Pulmonary artery endothelial cell (primary cell): ENCODE results near the gene KIR3DL2. TPM values are rescaled to one million over a fixed set of nuclear protein-coding genes. Genes with fewer than 3 reads are reported as not detected.
"Not testable (repeated sequence)": the region's sequence is repeated elsewhere in the genome, so short reads cannot be mapped to it uniquely, and the experiment has no call there.

Experiments used
- DNase-seq: peaks from one replicate; pipeline ENCODE4 v3.0.0-alpha.2; 2011; ENCODE audit warnings: low read depth, low spot score
- total RNA-seq: library from RNA; depleted of rRNA; stranded (reverse); fragments of >200 nt; gene quantifications from 2 replicates; pipeline ENCODE4 v1.2.3, GENCODE V29; 2014

Gene KIR3DL2
- total RNA-seq, 1 donor from 2014 or later, result not detected

DNA sequence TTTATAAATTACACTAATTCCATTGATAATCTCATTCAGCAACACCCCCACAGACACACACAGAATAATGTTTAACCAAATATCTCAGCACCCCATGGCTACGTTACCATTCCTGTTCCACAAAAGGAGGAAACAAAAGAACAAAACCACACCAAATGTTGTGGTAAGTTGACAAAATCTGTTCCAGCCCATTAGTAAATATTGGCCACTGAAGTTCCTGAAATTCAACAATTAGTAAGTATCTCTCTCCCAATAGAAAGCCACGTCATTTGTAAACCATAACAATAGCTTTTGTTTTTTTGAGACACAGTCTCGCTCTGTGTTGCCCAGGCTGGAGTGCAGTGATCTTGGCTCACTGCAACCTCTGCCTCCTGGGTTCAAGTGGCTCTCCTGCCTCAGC lies 21.5 kb downstream of the KIR3DL2 start:
- DNase-seq, result no peak

DNA sequence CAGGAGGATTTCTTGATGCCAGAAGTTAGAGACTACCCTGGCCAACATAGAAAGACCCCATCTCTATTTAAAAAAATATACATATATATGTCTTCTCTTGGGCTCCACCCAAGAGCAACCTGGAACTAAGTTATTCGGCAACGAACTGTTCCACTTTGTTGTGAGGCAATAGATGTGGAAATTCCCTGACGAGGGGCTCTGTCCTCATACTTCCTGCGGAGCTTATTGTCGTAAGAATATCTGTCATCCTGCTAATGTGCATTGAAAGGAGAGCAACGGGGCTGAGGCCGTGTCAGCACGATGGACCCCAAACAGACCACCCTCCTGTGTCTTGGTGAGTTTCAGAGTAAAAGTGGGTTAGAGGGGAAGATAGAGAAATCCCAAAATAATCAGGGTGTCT lies 23.7 kb downstream of the KIR3DL2 start, which contains the start of gene FCAR:
TSS of gene FCAR (plus strand) at position 246 of the 400 bp plus-strand sequence. CDS start at position 301, 55 bp downstream.
- no peak for DNase-seq

DNA sequence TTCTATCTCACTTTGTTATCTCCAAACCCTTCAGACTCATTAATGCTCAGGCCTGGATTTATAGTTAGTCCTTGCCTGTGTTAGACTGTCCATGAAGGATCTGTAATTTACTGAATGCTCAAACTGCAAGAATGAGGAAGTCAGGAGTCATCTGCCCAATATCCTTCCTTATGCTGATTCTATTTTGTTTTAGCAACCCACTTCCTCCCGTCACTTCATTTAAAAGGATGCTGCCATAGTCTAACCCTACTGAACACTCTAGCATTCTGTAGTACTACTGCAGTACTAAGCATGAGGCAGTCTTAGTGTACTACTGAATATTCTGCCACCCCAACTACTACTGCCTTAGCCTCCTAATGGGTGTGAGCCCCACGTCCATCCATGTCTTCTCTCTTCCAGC lies 25.3 kb downstream of the KIR3DL2 start:
- DNase-seq, result no peak

DNA sequence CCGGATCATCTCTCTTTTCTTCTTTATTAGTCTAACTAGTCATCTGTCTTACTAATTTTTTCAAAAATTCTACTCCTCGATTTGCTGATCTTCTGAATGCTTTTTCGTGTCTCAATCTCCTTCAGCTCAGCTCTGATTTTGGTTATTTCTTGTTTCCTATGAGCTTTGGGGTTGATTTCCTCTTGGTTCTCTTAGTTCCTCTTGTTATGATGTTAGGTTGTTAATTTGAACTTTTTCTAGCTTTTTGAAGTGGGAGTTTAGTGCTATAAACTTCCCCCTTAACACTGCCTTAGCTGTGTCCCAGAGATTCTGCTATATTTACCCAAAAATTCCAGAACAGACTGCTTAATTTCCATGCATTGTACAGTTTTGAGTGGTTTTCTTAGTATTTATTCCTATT lies 27.2 kb downstream of the KIR3DL2 start:
- no peak for DNase-seq

DNA sequence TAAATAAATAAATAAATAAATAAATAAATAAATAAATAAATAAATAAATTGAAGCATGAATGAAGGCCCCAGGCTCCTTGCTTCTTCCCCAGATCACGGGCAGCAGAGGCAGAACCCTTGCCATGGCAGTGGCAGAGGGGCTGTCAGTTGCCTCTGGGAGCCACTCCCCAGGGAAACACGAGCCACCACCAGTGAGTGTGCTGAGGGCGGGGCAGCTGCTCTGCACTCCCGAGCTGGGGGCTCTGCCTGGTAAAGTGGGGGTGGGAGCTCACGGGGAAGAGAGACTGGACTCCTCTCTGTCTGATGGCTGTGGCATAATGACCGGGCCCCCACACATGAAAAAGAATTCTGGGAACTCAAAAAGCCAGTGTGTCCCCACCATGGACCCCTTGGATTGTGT lies 31.6 kb downstream of the KIR3DL2 start:
- no peak for DNase-seq

DNA sequence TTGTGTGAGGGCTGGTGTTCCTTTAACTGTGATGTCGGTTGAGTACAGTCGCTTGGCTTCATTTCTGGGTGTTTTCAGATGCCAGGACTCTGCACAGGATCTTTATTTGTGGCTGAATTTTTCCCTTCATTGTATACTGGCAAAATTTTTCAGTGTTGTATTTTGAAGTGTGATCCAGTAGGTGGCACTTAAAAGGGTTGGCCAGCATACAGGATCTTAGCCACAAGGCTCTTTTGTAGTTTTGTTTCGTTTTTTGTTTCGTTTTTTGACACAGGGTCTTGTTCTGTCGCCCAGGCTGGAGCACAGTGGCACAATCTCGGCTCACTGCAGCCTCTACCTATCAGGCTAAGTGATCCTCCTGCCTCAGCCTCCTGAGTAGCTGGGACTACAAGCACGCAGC lies 32.5 kb downstream of the KIR3DL2 start:
- DNase-seq, result no peak

DNA sequence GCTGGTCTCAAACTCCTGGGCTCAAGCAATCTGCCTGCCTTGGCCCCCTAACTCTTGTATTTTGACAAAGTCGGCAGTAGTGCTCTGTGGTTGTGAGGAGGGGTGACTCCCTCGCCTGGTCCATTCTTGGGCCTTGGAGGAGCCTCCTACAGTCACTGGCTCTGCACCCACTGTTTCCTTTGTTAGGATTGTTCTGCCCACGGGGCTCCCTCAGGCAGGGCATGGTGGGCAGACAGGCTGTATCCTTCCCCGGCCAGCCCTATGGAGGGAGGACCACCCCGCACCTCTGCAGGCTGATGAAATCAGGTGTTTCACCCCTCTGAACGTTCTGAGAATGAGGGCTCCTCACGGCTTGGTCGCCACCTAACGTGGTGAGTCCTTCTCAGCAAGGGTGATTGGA lies 33.0 kb downstream of the KIR3DL2 start:
- DNase-seq, result no peak

DNA sequence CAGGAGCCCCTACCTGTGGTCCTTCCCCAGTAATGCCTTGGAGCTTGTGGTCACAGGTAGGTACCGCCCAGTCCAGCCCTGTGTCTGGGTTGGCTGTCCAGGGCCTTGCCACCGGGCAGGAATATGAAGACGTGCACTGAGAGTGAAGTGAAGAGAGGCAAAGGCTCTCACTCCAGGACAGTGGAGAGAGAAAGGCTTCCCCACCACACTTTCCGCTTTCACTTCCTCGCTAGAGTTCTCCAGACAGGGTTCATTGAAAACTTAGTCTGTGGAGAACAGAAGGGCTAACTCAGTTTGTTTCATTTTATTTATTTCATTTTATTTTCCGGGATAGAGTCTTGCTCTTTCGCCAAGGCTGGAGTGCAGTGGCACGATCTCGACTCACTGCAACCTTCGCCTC lies 38.0 kb downstream of the KIR3DL2 start:
- no peak for DNase-seq

DNA sequence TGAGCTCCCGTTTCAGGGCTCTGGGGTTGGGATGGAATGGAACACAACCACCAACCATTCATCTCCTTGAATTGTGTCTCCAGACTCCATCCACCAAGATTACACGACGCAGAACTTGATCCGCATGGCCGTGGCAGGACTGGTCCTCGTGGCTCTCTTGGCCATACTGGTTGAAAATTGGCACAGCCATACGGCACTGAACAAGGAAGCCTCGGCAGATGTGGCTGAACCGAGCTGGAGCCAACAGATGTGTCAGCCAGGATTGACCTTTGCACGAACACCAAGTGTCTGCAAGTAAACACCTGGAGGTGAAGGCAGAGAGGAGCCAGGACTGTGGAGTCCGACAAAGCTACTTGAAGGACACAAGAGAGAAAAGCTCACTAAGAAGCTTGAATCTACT lies 39.3 kb downstream of the KIR3DL2 start:
- DNase-seq, result no peak

DNA sequence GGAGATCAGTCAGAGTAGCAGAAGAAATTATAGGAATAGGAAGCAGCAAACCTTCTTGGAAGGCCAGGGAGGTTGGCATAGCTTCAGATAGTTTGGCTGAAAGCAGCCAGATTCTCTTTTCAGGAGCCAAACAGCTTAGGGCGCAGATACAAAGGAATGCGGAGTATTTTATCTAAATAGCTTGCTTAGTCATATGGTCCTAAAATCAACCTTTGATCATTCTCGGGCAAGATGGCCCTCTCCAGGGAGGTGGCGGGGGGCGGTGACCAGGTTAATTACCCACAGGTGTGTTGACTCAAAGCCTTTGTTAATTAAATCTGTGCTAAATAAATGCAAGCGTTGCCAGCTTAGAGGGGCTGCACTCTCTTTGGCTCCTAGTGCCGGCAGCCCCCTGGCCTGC lies 43.2 kb downstream of the KIR3DL2 start:
- no peak for DNase-seq

DNA sequence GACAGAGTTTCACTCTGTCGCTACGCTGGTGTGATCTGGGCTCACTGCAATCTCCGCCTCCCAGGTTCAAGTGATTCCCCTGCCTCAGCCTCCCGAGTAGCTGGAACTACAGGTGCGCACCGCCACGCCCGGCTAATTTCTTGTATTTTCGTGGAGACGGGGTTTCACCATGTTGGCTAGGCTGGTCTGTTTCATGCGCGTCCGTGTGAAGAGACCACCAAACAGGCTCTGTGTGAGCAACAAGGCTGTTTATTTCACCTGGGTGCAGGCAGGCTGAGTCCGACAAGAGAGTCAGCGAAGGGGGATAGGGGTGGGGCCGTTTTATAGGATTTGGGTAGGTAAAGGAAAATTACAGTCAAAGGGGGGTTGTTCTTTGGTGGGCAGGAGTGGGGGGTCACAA lies 43.9 kb downstream of the KIR3DL2 start:
- DNase-seq, result not testable (repeated sequence)

DNA sequence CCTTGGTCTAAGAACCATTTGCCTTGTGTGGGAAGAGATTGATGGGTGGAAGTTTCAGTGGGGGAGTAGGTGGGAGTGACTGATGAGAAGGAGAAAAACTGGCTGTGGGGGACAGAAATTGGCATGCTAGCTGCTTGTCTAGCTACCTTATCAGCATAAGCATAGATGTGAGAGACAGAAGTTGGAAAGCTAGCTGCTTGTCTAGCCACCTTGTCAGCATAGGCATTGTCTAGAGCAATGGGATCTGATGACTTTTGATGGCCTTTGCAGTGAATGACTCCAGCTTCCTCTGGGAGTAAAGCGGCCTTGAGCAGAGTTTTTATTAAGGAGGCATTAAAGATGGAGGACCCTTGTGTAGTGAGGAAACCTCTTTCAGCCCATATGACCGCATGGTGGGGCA lies 45.8 kb downstream of the KIR3DL2 start:
- no peak for DNase-seq

DNA sequence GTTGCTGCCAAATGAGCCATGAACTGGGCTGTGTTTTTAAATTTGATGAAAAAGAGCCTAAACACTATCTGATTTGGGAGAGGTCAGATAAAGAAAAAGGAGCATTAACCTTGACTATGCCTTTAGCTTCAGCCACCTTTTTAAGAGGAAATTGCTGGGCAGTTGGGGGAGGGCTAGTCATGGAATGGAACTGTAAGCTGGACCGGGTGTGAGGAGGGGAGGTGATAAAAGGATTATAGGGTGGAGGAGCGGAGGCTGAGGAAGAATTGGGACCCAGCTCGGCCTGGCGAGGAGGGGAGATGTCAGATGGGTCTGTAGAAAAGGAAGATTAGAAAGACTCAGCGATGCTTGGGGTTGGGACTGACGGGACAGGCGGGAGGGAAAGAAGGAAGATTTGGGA lies 48.4 kb downstream of the KIR3DL2 start:
- DNase-seq, result not testable (repeated sequence)

DNA sequence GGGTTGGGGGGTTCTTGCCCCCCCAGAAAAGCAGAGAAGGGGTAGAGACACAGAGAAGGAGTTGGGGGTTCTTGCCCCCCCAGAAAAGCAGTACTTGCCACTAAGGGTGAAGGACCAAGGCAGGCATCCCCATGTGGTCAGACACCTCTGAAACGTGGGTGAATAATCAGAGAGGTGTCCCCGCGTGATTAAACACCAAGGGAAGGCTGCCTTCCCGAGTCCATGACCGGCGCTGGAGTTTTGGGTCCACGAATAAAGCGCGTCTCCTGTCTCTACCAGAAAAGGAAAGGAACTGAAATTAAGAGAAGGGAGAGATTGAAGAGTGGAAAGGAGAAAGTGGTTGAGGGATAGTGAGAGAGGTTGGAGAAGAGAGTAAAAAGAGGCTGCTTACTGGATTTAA lies 49.4 kb downstream of the KIR3DL2 start:
- DNase-seq, result not testable (repeated sequence)

DNA sequence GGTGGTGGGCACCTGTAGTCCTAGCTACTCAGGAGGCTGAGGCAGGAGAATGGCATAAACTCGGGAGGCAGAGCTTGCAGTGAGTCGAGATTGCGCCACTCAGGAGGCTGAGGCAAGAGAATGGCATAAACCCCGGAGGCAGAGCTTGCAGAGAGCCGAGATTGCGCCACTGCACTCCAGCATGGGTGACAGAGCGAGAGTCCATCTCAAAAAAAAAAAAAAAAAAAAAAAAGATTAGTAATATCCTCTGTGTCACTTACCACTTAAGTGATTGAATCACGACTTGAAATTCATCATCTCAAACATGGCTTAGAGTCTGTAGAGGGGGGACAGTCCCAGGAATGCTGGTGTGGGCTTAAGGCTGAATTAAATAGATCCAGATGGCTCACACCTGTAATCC lies 50.9 kb downstream of the KIR3DL2 start:
- DNase-seq, result not testable (repeated sequence)

DNA sequence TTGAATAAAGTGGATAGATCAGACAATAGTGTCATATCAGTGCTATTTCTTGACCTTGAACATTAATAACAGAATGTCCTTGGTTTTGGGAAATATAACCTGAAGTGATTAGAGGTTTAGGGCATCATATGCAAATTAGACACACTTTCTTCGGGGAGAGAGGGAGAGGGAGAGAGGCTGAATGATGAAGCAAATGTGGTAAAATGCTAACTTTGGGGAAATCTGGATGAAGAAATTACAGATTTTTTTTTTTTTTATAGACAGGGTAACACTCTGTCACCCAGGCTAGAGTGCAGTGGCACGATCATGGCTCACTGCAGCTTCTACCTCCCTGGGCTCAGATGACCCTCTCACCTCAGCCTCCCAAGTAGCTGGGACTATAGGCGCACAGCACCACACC lies 51.8 kb downstream of the KIR3DL2 start:
- DNase-seq, result no peak

DNA sequence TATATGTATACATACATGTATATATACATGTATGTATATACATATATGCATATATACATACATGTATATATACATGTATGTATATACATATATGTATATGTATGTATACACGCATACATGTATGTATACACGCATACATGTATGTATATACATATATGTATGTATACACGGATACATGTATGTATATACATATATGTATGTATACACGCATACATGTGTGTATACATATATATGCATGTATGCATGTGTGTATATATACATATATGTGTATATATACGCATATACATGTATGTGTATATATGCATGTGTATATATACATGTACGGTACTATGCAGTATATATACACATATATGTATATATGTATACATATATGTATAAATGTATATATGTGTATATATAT lies 53.1 kb downstream of the KIR3DL2 start:
- DNase-seq, result no peak

DNA sequence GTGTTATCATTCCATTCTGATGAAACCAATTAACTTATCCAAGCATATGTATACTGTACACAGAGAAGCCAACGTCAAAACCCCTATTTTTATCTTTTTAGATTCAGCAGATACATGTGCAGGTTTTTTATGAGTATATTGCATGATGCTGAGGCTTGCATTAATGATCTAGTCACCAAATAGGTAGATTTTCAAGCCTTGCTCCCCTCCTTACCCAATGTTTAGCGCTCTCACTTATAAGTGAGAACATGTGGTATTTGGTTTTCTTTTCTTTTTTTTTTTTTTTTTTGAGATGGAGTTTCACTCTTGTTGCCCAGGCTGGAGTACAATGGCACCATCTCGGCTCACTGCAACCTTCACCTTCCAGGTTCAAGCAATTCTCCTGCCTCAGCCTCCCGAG lies 54.0 kb downstream of the KIR3DL2 start:
- not testable (repeated sequence) for DNase-seq

DNA sequence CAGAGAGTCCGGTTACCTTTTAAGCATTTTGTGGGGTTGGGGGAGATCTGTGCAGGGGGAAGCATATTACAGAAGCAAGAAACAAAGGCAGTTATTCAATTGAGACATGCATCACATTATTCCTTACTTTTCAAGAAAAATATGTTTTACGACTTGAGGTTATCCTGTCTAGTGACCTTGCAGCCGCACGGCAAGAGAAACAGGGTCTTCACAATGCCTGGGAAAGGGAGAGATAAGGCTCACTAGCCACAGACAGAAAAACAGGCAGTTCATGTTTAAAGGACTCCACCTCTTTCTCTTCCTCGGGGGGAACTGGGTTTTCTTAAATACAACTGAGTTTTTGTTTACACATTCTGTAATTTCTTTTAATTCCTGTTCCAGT lies 55.2 kb downstream of the KIR3DL2 start:
- no peak for DNase-seq

DNA sequence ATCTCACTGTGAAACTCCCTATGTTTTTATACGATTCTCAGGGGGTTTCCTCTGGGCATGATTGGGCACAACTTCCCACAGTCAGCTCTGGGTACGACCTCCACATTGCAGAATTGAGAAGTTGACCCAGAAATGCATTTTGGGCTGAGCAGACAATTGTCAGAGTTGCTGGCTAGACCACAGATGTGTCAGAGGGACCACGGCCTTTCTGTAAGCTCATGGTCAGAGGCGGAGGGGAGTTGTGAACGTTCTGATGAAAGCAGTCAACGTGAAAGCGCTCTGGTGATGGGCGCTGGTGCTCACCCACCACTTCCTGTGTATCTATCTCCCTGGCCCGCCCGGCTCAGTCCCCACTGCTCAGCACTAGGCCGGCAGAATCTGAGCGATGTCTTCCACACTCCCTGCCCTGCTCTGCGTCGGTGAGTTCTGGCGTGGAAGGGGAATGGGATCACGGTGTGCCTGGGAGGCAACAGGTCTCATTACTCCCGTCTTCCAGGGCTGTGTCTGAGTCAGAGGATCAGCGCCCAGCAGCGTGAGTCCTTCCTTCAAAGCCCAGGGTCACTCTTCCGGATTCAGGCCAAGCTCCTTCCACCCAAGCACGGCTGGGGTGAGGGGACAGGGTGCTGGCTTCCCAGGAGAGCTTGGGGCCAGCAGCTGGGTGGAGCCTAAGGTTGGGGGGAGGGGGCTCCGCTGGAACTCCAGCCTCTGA lies 55.7 kb downstream of the KIR3DL2 start, which contains the start of gene NCR1:
TSS of gene NCR1 (plus strand) at position 346 of the 709 bp plus-strand sequence. CDS start at position 386, 40 bp downstream.
- DNase-seq, result no peak

DNA sequence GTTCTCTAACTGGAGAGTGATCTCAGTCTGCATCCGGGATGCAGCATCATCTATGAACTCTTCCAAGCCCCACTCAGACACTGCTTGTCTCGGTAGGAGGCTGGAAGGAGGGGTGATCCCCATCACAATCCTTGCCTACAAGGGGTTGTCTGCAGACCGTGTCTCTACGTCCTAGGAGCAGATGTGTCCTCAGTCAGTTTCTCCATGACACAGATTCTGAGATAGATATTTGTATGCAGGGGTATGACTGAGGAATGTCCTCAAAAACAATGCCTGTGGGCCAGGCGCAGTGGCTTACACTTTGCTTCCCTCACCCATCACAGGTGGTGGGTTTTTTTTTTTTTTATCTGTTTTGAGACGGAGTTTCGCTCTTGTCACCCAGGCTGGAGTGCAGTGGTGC lies 56.6 kb downstream of the KIR3DL2 start:
- DNase-seq, result no peak

DNA sequence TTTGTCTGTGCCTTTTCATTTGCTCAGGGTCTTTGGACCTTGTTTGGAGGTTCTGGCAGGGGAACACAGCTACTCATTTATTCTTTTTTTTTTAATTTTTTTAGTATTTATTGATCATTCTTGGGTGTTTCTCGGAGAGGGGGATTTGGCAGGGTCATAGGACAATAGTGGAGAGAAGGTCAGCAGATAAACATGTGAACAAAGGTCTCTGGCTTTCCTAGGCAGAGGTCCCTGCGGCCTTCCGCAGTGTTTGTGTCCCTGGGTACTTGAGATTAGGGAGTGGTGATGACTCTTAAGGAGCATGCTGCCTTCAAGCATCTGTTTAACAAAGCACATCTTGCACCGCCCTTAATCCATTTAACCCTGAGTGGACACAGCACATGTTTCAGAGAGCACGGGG lies 57.7 kb downstream of the KIR3DL2 start:
- DNase-seq, result not testable (repeated sequence)
